K562 (cell line): Measurements from ENCODE around the gene A4GALT. TPM values are rescaled to one million over a fixed set of nuclear protein-coding genes. Genes with fewer than 3 reads are reported as not detected.
"Not testable (repeated sequence)": the region's sequence is repeated elsewhere in the genome, so short reads cannot be mapped to it uniquely, and the experiment has no call there.

Experiments
- ATAC-seq: fragments of 200-7000 bp; cut with Tn5 transposase; 3 replicates; pipeline ENCODE4 v1.9.1; 2020; ENCODE audit warnings: moderate library complexity
- BruUV-seq: library from RNA; stranded (reverse); fragments of 400-500 nt; replicated peaks from 2 replicates; lab custom pipeline; 2021; lab: Mats Ljungman, UMichigan
- CTCF ChIA-PET: fragments of 300-600 bp; formaldehyde crosslinking; extraction: SDS; loops from one replicate; lab custom pipeline; 2021; ENCODE audit warnings: low intra/inter-chr PET ratio; lab: Yijun Ruan, JAX
- POLR2A ChIA-PET: fragments of 300-600, 350-650 bp; sonication (Branson Sonifier 250); formaldehyde crosslinking; extraction: SDS; loops from one replicate; lab custom pipeline; 2021; ENCODE audit warnings: antibody characterized with exemption, inconsistent platforms; lab: Yijun Ruan, JAX
- DNase-seq, 4 experiments: peaks; one replicate each; pipeline versions ENCODE4 v3.0.0 to v3.0.0-alpha.2; 2011 to 2018; ENCODE audit warnings: low spot score in 3 of 4, mixed read lengths in 3 of 4; ENCODE audit errors: extremely low read depth in 1 of 4
- FAIRE-seq: peaks from 2 replicates; lab custom pipeline; 2011; peaks lifted over from hg19 to GRCh38; lab: Jason Lieb, UNC
- H2AFZ ChIP-seq: 2 replicates; pipeline ENCODE4 v1.6.0; 2011; ENCODE audit warnings: low read depth, low read length, control low read depth, inconsistent platforms
- H3K27ac ChIP-seq: fragments of 200-600 bp; 3 replicates; pipeline ENCODE4 v1.8.0; 2011; ENCODE audit warnings: low read depth, mild to moderate bottlenecking, control low read depth, inconsistent platforms, low read length, moderate library complexity, mixed read lengths; ENCODE audit errors: extremely low read depth
- H3K27me3 ChIP-seq, 2 experiments: fragments of 300-600 bp in 1 of 2; 2 replicates in 1 of 2; 3 replicates in 1 of 2; pipeline versions ENCODE4 v1.6.0 to v1.8.0; 2011; ENCODE audit warnings: inconsistent platforms in 2 of 2, low read length in 2 of 2, mild to moderate bottlenecking in 1 of 2, mixed read lengths in 1 of 2, moderate library complexity in 1 of 2; ENCODE audit not compliant: control insufficient read depth in 2 of 2, insufficient read depth in 2 of 2
- H3K36me3 ChIP-seq: fragments of 300-600 bp; 3 replicates; pipeline ENCODE4 v1.8.0; 2011; ENCODE audit warnings: mild to moderate bottlenecking, low read length, inconsistent platforms; ENCODE audit not compliant: control insufficient read depth, insufficient read depth
- H3K4me1 ChIP-seq, 2 experiments: fragments of 200-600 bp in 1 of 2; replicated peaks in 1 of 2; 2 replicates in 1 of 2; 3 replicates in 1 of 2; pipeline versions ENCODE4 v1.5.1 to v1.8.0; 2011; ENCODE audit warnings: inconsistent platforms in 2 of 2, low read length in 2 of 2, mild to moderate bottlenecking in 1 of 2, mixed read lengths in 1 of 2, moderate library complexity in 1 of 2; ENCODE audit not compliant: control insufficient read depth in 2 of 2, insufficient read depth in 2 of 2
- H3K4me2 ChIP-seq: 2 replicates; pipeline ENCODE4 v1.6.1; 2011; ENCODE audit warnings: low read length, control low read depth, inconsistent platforms, mixed read lengths; ENCODE audit not compliant: insufficient read depth
- H3K4me3 ChIP-seq: fragments of 200-600 bp; sonication (generic), shearing (Covaris generic); 2 replicates; pipeline ENCODE4 v1.5.1; 2016; ENCODE audit warnings: control low read depth, inconsistent platforms
- H3K79me2 ChIP-seq: fragments of 200-600 bp; 3 replicates; pipeline ENCODE4 v1.8.0; 2011; ENCODE audit warnings: low read length, inconsistent platforms; ENCODE audit not compliant: control insufficient read depth, insufficient read depth
- H3K9ac ChIP-seq, 2 experiments: 2 replicates each; pipeline versions ENCODE4 v1.6.0 to v1.6.1; 2011; ENCODE audit warnings: low read depth in 2 of 2, low read length in 2 of 2, control low read depth in 1 of 2, inconsistent platforms in 1 of 2, mild to moderate bottlenecking in 1 of 2, mixed read lengths in 1 of 2; ENCODE audit not compliant: insufficient read depth in 1 of 2
- H3K9me1 ChIP-seq: one replicate; pipeline ENCODE4 v1.6.0; 2011; ENCODE audit warnings: inconsistent platforms, mild to moderate bottlenecking, low read length, moderate library complexity; ENCODE audit not compliant: control insufficient read depth, insufficient read depth
- H3K9me3 ChIP-seq: replicated peaks from 2 replicates; pipeline ENCODE4 v1.5.1; 2011; ENCODE audit warnings: low read depth, low read length, inconsistent platforms; ENCODE audit not compliant: control insufficient read depth, insufficient read depth
- H4K20me1 ChIP-seq: replicated peaks from 2 replicates; pipeline ENCODE4 v1.6.1; 2011; ENCODE audit warnings: low read length, inconsistent platforms, mixed read lengths; ENCODE audit not compliant: control insufficient read depth, insufficient read depth
- CEBPG ChIP-seq, 3 experiments: fragments of 200-800 bp in 1 of 3; sonication (Bioruptor generic) in 1 of 3; sonication (generic) in 1 of 3; formaldehyde crosslinking in 1 of 3; IDR thresholded peaks in 2 of 3; conservative IDR thresholded peaks in 1 of 3; 2 replicates each; pipeline versions ENCODE4 v1.6.1 to v1.8.0; 2016 to 2022; ENCODE audit warnings: missing compliant biosample characterization in 2 of 3, missing genetic modification characterization in 2 of 3, mild to moderate bottlenecking in 1 of 3, missing genetic modification reagents in 1 of 3
- FOSL1 ChIP-seq: fragments of 200-800 bp; sonication (Bioruptor generic); conservative IDR thresholded peaks from 2 replicates; pipeline ENCODE4 v1.6.1; 2016; ENCODE audit warnings: missing genetic modification characterization, missing compliant biosample characterization
- JUND ChIP-seq, 2 experiments: IDR thresholded peaks; 2 replicates in 1 of 2; 3 replicates in 1 of 2; pipeline ENCODE4 v1.6.1; 2011; ENCODE audit warnings: borderline replicate concordance in 2 of 2, low read depth in 2 of 2, low read length in 2 of 2, improper control_type of control experiment in 1 of 2, missing biosample characterization in 1 of 2, missing genetic modification characterization in 1 of 2, missing genetic modification reagents in 1 of 2
- WGBS: fragments of 100-300 bp; shearing (Covaris generic); methylation state at CpG from one replicate; pipeline ENCODE4 v1.1.6; 2016; ENCODE audit warnings: low coverage, mixed read lengths; ENCODE audit not compliant: insufficient coverage; ENCODE audit errors: missing lambda C conversion rate; 5-methylcytosine and 5-hydroxymethylcytosine counted together
- in situ Hi-C: fragments of 300-500 bp; cut with MboI; formaldehyde crosslinking; loops from 4 replicates; pipeline ENCODE4 v1.15.0; 2018; ENCODE audit warnings: inconsistent platforms, mixed read lengths
- intact Hi-C: fragments of 100-400 bp; cut with micrococcal nuclease; formaldehyde crosslinking; loops from 2 replicates; pipeline ENCODE4 v1.14.2; 2022
- polyA plus RNA-seq, 8 experiments: library from polyadenylated mRNA; depleted of rRNA in 4 of 8; stranded (reverse) in 5 of 8; unstranded in 3 of 8; fragments of >200 nt; fragmentation: Nextera tagmentation in 2 of 8; fragmentation: Illumina TruSeq in 1 of 8; extraction: Ambion mirVana in 2 of 8; extraction: Trizol in 1 of 8; gene quantifications; 2 replicates each; pipeline versions ENCODE4 v1.2.1 to v1.2.3, GENCODE V29; 2011 to 2014; ENCODE audit warnings: inconsistent platforms in 1 of 8, missing spikeins in 1 of 8
- total RNA-seq, 7 experiments: library from RNA; depleted of rRNA in 6 of 7; stranded (reverse); fragments of >200 nt in 6 of 7; fragmentation: Illumina TruSeq in 2 of 7; extraction: Trizol in 2 of 7; gene quantifications; 2 replicates each; pipeline versions ENCODE4 v1.2.1 to v1.2.3, GENCODE V29; 2011 to 2021; ENCODE audit warnings: low replicate concordance in 1 of 7
- TF ChIP-seq, protein P1 (sequence below), 2 experiments: fragments of 450-650 bp in 1 of 2; sonication (generic) in 1 of 2; formaldehyde crosslinking in 1 of 2; IDR thresholded peaks in 1 of 2; conservative IDR thresholded peaks in 1 of 2; 2 replicates each; pipeline versions ENCODE4 v1.6.1 to v1.8.1; 2016 to 2023; ENCODE audit warnings: mild to moderate bottlenecking in 2 of 2, moderate library complexity in 2 of 2, inconsistent platforms in 1 of 2, missing genetic modification reagents in 1 of 2

A4GALT gene
- total and polyA plus RNA-seq, 9 of the 15 experiments (the other 6 are each of a cell fraction or from before 2014, with no cell fraction given), result 0.07 to 0.11 TPM; not detected in 7

- H3K9ac ChIP-seq; ATAC-seq; CTCF ChIA-PET; DNase-seq; H3K79me2 ChIP-seq; H3K9me1 ChIP-seq; H4K20me1 ChIP-seq; FAIRE-seq; H3K9me3 ChIP-seq; H2AFZ ChIP-seq; H3K27ac ChIP-seq; intact Hi-C loops; H3K27me3 ChIP-seq; H3K4me1 ChIP-seq; H3K36me3 ChIP-seq; BruUV-seq; H3K4me2 ChIP-seq; in situ Hi-C loops; H3K4me3 ChIP-seq; TF ChIP-seq JUND (tag; IDR thresholded peaks at IDR 0.05; ENCODE audit: borderline replicate concordance, low read depth, low read length); CEBPG (CRISPR knock-in tag; IDR thresholded peaks at IDR 0.05): not testable (repeated sequence)
- POLR2A ChIA-PET, result interaction anchor here (0.6 kb wide), 1 partner anchor 159 kb away, joined by 3 read pairs; no protein-coding TSS in a partner anchor
- TF ChIP-seq, protein P1, sequence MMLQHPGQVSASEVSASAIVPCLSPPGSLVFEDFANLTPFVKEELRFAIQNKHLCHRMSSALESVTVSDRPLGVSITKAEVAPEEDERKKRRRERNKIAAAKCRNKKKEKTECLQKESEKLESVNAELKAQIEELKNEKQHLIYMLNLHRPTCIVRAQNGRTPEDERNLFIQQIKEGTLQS (IDR thresholded peaks at IDR 0.05), result peak; percentile 53; the same call in 1 of the 2 replicates
- TF ChIP-seq, protein P1 (CRISPR knock-in tag; conservative IDR thresholded peaks at IDR 0.05), result not testable (repeated sequence)
- TF ChIP-seq JUND (IDR thresholded peaks at IDR 0.05; ENCODE audit: borderline replicate concordance, low read depth, low read length), result peak; percentile 59; the same call in 1 of the 2 replicates
- TF ChIP-seq CEBPG (tag; conservative IDR thresholded peaks at IDR 0.05 in 1 of 2, IDR thresholded peaks at IDR 0.05 in 1 of 2), result 0 out of 4 replicates have a peak, but pooled peaks of 1 of the 2 experiments have one; percentile 10
- 0 out of 2 replicates have a peak, but pooled peaks have one; percentile 43 for TF ChIP-seq FOSL1 (tag)
- 29% methylated on average over 3 of the region's 5 CpGs for WGBS
Measured at GRCh38 chr22:42755553-42755952, 34.9 kb upstream of the A4GALT start.
